Prostate gland (tissue), 2 donors: ENCODE measurements around the gene MMP2. TPM values are rescaled to one million over a fixed set of nuclear protein-coding genes. Genes with fewer than 3 reads are reported as not detected.

Experiments used
- DNase-seq: peaks from one replicate; pipeline ENCODE4 v3.0.0-alpha.2; 2019; ENCODE audit warnings: low spot score
- H3K27ac ChIP-seq, 2 donors: fragments of 200-600 bp; sonication (generic); 2 replicates each; pipeline ENCODE4 v1.5.1; 2017 to 2019
- H3K27me3 ChIP-seq: fragments of 200-600 bp; sonication (generic); replicated peaks from 2 replicates; pipeline ENCODE4 v1.5.1; 2019; ENCODE audit not compliant: insufficient read depth
- H3K36me3 ChIP-seq, 2 donors: fragments of 200-600 bp; sonication (generic); 1 replicate in 1 of 2; 2 replicates in 1 of 2; pipeline versions ENCODE4 v1.5.1 to v1.8.1; 2017 to 2019
- H3K4me1 ChIP-seq: fragments of 200-600 bp; sonication (generic); replicated peaks from 2 replicates; pipeline ENCODE4 v1.5.1; 2019
- H3K4me3 ChIP-seq, 2 donors: fragments of 200-600 bp; sonication (generic); 2 replicates each; pipeline ENCODE4 v1.5.1; 2017 to 2019
- H3K9me3 ChIP-seq: fragments of 200-600 bp; sonication (generic); 2 replicates; pipeline ENCODE4 v1.5.1; 2017
- CTCF ChIP-seq, 4 experiments: fragments of 200-600 bp in 2 of 4; fragments of 450-650 bp in 2 of 4; sonication (generic) in 2 of 4; IDR thresholded peaks; 1 replicate in 3 of 4; 2 replicates in 1 of 4; pipeline ENCODE4 v1.5.1; 2016 to 2019; ENCODE audit warnings: antibody characterized with exemption in 4 of 4, mild to moderate bottlenecking in 2 of 4, moderate library complexity in 2 of 4
- POLR2A ChIP-seq: fragments of 450-650 bp; IDR thresholded peaks from one replicate; pipeline ENCODE4 v1.6.1; 2016; ENCODE audit warnings: antibody characterized with exemption, mild to moderate bottlenecking
- POLR2AphosphoS5 ChIP-seq: sonication (generic); formaldehyde crosslinking; IDR thresholded peaks from one replicate; pipeline ENCODE4 v1.6.1; 2017; ENCODE audit warnings: antibody characterized with exemption
- WGBS: methylation state at CpG from one replicate; pipeline ENCODE4 v1.1.5; 2018; 5-methylcytosine and 5-hydroxymethylcytosine counted together
- intact Hi-C: fragments of 100-400 bp; cut with DNase I; formaldehyde crosslinking; loops from one replicate; pipeline ENCODE4 v1.14.2; 2022
- total RNA-seq, 2 donors: library from RNA; depleted of rRNA; stranded (reverse); fragments of >200 nt; gene quantifications; one replicate each; pipeline ENCODE4 v1.1.0, GENCODE V29; 2016

Gene MMP2
- total RNA-seq, 2 donors from 2014 or later, result 22.9 to 175 TPM

GRCh38 chr16:55487048-55487803 is 8.2 kb downstream of the MMP2 start:
- no peaks in the 10 kb centered on the region for H3K36me3 ChIP-seq
- intact Hi-C loops, result no loop called here

GRCh38 chr16:55488306-55488705 is 9.3 kb downstream of the MMP2 start:
- Histone ChIP-seq H3K27me3 (no peaks in the 10 kb centered on the region), H3K9me3 (no peaks in the 10 kb centered on the region), H3K27ac (no peak overlapping the region), H3K4me3 (no peak overlapping the region), H3K36me3 (no peaks in the 10 kb centered on the region), H3K4me1 (no peaks in the 10 kb centered on the region)
- DNase-seq, result no peak
- TF ChIP-seq POLR2A (no peak), POLR2AphosphoS5 (no peak), CTCF (IDR thresholded peaks at IDR 0.05) (no peak)
- WGBS, result 83% methylated on average over 12 of the region's 12 CpGs
- intact Hi-C loops, result no loop called here

More at GRCh38 chr16:55487048-55487803, 8.2 kb downstream of the MMP2 start:
- WGBS, result 66% methylated on average over 13 of the region's 13 CpGs
- TF ChIP-seq CTCF (IDR thresholded peaks at IDR 0.05) (no peak), POLR2AphosphoS5 (no peak), POLR2A (no peak)
- Histone ChIP-seq H3K4me3 (no peak overlapping the region), H3K9me3 (no peaks in the 10 kb centered on the region), H3K27ac (peak overlapping the region in 1 of 2 donors; percentile 51), H3K4me1 (no peaks in the 10 kb centered on the region), H3K27me3 (no peaks in the 10 kb centered on the region)
- DNase-seq, result no peak

- no peak for DNase-seq
- Histone ChIP-seq H3K9me3 (no peaks in the 10 kb centered on the region), H3K4me3 (no peak overlapping the region), H3K27ac (no peak overlapping the region), H3K4me1 (no peaks in the 10 kb centered on the region), H3K27me3 (no peaks in the 10 kb centered on the region), H3K36me3 (no peaks in the 10 kb centered on the region)
- WGBS, result 96% methylated on average over 14 of the region's 14 CpGs
- TF ChIP-seq CTCF (IDR thresholded peaks at IDR 0.05) (no peak), POLR2AphosphoS5 (no peak), POLR2A (no peak)
- intact Hi-C loops, result no loop called here
These were observed 10.3 kb downstream of the MMP2 start for GRCh38 chr16:55489119-55489955.

- Histone ChIP-seq H3K4me1 (no peaks in the 10 kb centered on the region), H3K27ac (no peak overlapping the region), H3K9me3 (no peaks in the 10 kb centered on the region), H3K36me3 (no peaks in the 10 kb centered on the region), H3K4me3 (no peak overlapping the region), H3K27me3 (no peaks in the 10 kb centered on the region)
- TF ChIP-seq CTCF (IDR thresholded peaks at IDR 0.05) (no peak), POLR2AphosphoS5 (no peak), POLR2A (no peak)
- WGBS, result 98% methylated on average over 2 of the region's 2 CpGs
- intact Hi-C loops, result no loop called here
- DNase-seq, result no peak
These were observed 10.9 kb downstream of the MMP2 start for GRCh38 chr16:55489956-55490265.
